GM20431 (cell line): ENCODE results near the gene DYNLT2.

Source experiments
- in situ Hi-C: fragments of 300-500 bp; cut with MseI, MboI; formaldehyde crosslinking; loops from one replicate; pipeline ENCODE4 v1.15.0; 2020; ENCODE audit warnings: low sequenced_read_pairs; ENCODE audit not compliant: unreplicated experiment

The DYNLT2 gene

GRCh38 chr6:169751242-169752073 is at the start of gene DYNLT2, which contains the start of gene ERMARD:
Gene DYNLT2 (minus strand): TSS chr6:169751572. CDS start chr6:169751458, 114 bp downstream.
Gene ERMARD (plus strand): TSS chr6:169751622. CDS start chr6:169751658, 36 bp downstream.
- in situ Hi-C loops = no loop called here

GRCh38 chr6:169800668-169801395 is 49.5 kb upstream of the DYNLT2 start:
- in situ Hi-C loops = no loop called here

- in situ Hi-C loops = no loop called here
These were observed 48.8 kb upstream of the DYNLT2 start for GRCh38 chr6:169800116-169800667.

GRCh38 chr6:169799474-169799926 is 48.1 kb upstream of the DYNLT2 start:
- in situ Hi-C loops = no loop called here

DNA sequence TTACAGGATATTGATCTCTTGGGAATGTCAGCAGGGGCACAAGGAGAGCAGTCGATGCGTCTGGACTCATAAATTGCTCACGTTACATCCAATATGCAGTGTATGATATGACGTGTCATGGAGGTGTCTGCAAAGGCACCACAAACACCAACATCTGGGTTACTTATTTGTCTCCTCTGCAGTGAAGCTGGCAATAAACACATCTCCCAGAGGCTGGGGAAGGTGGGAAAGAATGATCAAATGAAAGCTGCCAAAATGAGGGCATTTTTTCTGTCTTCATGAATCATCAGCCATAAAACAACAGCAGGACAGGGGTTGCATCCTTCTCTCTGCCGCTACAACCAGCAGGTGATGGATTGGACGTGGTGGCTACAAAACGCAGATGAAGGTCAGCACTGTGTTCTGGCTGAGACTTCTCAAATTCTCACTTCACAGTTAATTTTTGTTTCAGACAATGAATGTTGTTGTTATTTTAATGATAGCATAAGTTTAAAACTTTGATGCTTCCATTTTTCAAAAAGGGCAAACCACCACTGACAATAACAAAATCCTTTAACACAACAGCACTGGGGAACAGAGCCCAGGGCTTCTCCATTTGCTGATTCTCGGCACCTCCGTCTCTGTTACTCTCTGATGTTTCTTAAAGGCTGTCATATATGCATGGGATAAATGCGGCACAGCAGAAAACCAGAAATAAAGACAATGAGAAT is 47.5 kb upstream of the DYNLT2 start:
- in situ Hi-C loops = no loop called here

GRCh38 chr6:169795196-169795595 is 43.8 kb upstream of the DYNLT2 start:
- in situ Hi-C loops = no loop called here

DNA sequence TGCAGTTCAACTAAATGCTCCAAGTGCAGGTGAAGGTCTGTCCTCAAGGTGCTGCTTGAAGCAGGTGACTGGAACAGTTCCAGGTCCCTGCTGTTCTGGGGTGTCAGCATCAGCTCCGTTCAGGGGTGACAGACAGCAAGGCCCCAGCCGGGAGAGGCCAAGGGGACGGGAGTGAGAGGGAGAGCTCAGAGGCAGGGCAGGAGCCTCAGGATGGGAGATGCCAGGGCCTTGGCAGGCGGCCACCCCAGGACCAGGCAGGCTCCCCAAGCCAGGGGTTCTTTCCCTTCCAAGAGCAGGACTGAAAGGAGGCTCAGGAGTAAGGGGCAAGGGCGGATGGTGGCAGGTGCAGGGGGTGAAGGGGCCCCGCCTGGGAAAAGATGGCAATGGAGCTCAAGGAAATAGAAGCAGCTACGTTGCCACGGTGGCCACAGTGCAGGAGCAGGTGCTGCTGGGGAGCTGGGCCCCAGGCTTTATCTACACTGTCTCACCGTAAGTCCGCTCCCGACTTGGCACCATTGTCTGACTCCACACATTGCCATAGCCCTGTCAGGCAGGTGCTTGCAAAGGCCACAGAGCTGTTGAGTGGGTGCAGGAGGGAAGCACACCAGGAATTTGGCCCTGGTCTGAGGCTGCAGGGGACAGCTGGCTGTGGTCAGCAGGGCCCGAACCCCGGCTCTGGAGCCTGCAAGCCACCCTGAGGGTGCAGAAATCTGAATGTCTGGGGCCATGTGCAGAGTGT is 43.1 kb upstream of the DYNLT2 start:
- in situ Hi-C loops = no loop called here

GRCh38 chr6:169793408-169793807 is 42.0 kb upstream of the DYNLT2 start:
- in situ Hi-C loops = no loop called here

- in situ Hi-C loops = no loop called here
These were observed 41.1 kb upstream of the DYNLT2 start for GRCh38 chr6:169792306-169793015.

- in situ Hi-C loops = no loop called here
These were observed 40.4 kb upstream of the DYNLT2 start for GRCh38 chr6:169791721-169792131.

GRCh38 chr6:169789944-169790927 is 38.9 kb upstream of the DYNLT2 start:
- in situ Hi-C loops = no loop called here

DNA sequence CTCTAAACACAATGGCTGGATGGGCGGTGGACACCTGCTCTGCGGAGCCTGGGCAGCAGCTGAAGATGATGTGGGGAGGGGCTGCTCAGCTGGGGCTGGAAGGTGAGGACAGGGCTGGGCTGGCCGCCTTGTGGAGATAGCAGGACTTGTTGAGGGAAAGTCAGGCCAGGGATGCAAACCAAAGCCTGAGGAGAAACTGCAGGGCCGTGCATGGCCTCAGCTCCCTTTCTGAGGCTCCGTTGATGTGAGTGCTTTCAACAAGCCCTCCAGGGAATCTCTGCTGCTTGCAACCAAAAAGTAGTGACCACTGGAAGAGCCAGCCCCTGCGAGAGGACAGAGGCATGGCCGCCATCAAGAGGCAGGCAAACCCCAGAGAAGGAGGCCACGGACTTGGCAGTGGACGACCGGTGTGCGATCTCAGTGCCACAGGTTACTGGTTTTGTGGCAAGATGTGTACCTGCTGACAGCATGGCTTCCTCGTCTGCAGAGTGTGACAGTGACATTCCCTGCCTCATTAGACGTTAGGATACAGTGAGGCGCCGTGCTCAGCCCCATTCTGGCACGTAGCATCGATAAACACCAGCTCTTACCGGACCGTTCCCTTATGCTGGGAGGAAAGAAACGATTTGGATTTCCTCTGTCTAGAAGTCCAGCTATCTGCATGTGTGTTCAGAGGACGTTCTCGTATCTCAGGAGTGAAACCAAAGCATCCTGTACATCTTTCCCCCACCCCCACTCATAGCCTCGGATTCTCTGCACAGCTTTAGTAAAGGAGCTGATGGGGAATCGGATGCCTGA is 38.0 kb upstream of the DYNLT2 start:
- in situ Hi-C loops = no loop called here

DNA sequence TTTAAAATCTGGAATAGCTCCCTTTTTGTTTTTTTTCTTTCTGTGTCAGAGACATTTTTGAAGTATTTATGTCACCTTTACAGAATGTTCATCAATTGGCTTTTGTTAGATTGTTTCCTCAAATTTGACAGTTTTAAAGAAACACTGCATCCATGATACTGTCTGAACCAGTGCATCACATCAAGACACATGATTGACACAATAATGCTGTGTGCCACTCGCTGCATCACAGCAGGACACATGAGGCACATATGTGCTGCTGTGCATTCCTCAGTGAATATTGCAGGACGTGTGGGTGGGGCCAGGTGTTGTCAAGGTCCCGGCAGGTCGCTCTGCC is 37.4 kb upstream of the DYNLT2 start:
- in situ Hi-C loops = no loop called here

DNA sequence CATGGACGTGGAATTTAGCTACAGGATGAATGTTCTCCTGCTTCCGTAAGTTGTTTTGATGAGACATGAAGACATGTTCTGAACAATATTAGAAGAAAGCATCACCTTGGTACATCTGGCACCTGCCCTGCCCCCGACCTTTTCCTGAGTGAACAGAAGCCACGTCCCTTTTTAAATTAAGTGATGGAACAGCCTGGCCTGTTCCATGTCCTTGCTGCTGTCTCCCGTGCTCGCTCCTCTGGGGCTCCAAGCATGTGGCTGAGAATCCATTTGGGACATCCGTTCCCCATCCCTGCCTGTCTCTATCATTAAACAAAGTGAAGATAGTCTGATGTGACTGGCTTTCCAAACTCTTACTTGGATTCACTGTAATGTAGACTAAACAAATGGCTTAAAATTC is 36.4 kb upstream of the DYNLT2 start:
- in situ Hi-C loops = no loop called here

DNA sequence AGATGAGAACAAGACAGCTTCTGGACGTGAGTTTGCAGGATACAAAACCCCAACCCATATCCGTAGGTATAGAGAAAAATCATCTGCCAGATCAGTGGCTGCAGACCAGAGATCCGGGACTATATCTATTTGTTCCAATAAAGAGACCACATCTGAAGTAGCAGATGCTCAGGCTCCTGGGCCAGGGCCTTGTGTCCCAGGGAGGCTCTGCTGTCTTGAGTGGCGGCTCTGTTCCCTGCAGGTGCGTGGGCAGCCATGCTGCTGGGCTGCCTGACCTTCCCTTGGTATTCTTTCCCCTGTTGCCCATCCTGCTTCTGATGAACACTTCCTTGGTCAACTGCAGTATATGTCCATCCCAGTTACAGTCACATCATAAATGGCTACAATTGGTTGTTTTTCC is 35.0 kb upstream of the DYNLT2 start:
- in situ Hi-C loops = no loop called here

DNA sequence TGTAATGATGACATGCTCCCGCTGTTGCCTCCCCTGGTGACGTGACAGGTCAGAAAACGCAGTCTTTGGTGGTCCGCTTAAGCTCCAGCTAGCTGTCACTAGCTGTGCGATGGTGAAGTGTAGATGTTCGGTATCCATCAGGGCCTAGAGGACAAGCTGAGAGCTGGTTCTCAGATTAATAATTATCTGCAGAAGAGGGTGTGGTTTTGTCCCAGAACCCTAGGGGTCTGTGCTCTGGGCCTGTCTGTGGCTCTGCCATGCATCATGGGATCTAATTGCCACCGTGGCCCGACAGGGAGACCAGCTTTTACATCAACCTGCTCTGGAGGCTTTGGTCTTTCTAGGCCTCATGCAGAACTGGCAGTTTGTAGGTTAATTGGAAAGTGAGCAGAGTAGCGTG is 34.2 kb upstream of the DYNLT2 start:
- in situ Hi-C loops = no loop called here

- in situ Hi-C loops = no loop called here
These were observed 33.5 kb upstream of the DYNLT2 start for GRCh38 chr6:169784821-169785340.
